IMR-90 (cell line): ENCODE results near the gene ARHGEF3. TPM values are rescaled to one million over a fixed set of nuclear protein-coding genes. Genes with fewer than 3 reads are reported as not detected.

ENCODE experiments used
- ATAC-seq: fragments of 200-7000 bp; cut with Tn5 transposase; 2 replicates; pipeline ENCODE4 v1.9.1; 2020; ENCODE audit warnings: low read depth, mild to moderate bottlenecking, moderate library complexity
- BruUV-seq: library from RNA; stranded (reverse); fragments of 400-500 nt; replicated peaks from 2 replicates; lab custom pipeline; 2021; lab: Mats Ljungman, UMichigan
- CTCF ChIA-PET: fragments of 300-600 bp; formaldehyde crosslinking; extraction: SDS; loops from one replicate; lab custom pipeline; 2021; ENCODE audit warnings: antibody characterized with exemption; lab: Yijun Ruan, JAX
- POLR2A ChIA-PET: fragments of 300-600 bp; sonication (Branson Sonifier 250); formaldehyde crosslinking; loops from one replicate; lab custom pipeline; 2022; ENCODE audit warnings: antibody characterized with exemption; ENCODE audit not compliant: unreplicated experiment; lab: Charles Lee
- DNase-seq: peaks from one replicate; pipeline ENCODE4 v3.0.0; 2013
- H2AFZ ChIP-seq: replicated peaks from 2 replicates; pipeline ENCODE3; 2013; ENCODE audit warnings: low read length, mild to moderate bottlenecking; ENCODE audit not compliant: poor library complexity
- H2AK5ac ChIP-seq: 2 replicates; pipeline ENCODE4 v1.6.1; 2013; ENCODE audit warnings: low read depth, low read length, inconsistent platforms
- H2AK9ac ChIP-seq: replicated peaks from 2 replicates; pipeline ENCODE3; 2013; ENCODE audit warnings: mild to moderate bottlenecking, low read depth, low read length, moderate library complexity; ENCODE audit not compliant: poor library complexity
- H2BK120ac ChIP-seq: 2 replicates; pipeline ENCODE4 v1.6.1; 2013; ENCODE audit warnings: low read depth, low read length, inconsistent platforms
- H2BK15ac ChIP-seq: 3 replicates; pipeline ENCODE4 v1.6.1; 2013; ENCODE audit warnings: low read depth, low read length, inconsistent platforms
- H2BK20ac ChIP-seq: 2 replicates; pipeline ENCODE4 v1.6.1; 2013; ENCODE audit warnings: low read depth, mild to moderate bottlenecking, inconsistent platforms, low read length, moderate library complexity
- H2BK5ac ChIP-seq: 2 replicates; pipeline ENCODE4 v1.6.1; 2013; ENCODE audit warnings: mild to moderate bottlenecking, low read depth, low read length, inconsistent platforms; ENCODE audit not compliant: poor library complexity, severe bottlenecking
- H3K14ac ChIP-seq: replicated peaks from 2 replicates; pipeline ENCODE4 v1.6.1; 2013; ENCODE audit warnings: low read depth, low read length, inconsistent platforms
- H3K18ac ChIP-seq: 2 replicates; pipeline ENCODE4 v1.6.1; 2013; ENCODE audit warnings: low read depth, low read length, control low read depth
- H3K23ac ChIP-seq: 2 replicates; pipeline ENCODE4 v1.6.1; 2013; ENCODE audit warnings: low read depth, low read length, inconsistent platforms
- H3K27ac ChIP-seq: 2 replicates; pipeline ENCODE4 v1.5.1; 2013; ENCODE audit warnings: mild to moderate bottlenecking, control low read depth, low read length; ENCODE audit not compliant: insufficient read depth
- H3K27me3 ChIP-seq: 2 replicates; pipeline ENCODE4 v1.6.1; 2013; ENCODE audit warnings: low read length; ENCODE audit not compliant: control insufficient read depth, insufficient read depth
- H3K36me3 ChIP-seq: 2 replicates; pipeline ENCODE4 v1.6.1; 2013; ENCODE audit warnings: low read length, mixed read lengths; ENCODE audit not compliant: control insufficient read depth, insufficient read depth
- H3K4ac ChIP-seq: 2 replicates; pipeline ENCODE4 v1.6.1; 2013; ENCODE audit warnings: low read depth, low read length, inconsistent platforms
- H3K4me1 ChIP-seq: 2 replicates; pipeline ENCODE4 v1.6.1; 2013; ENCODE audit warnings: low read length, mixed read lengths; ENCODE audit not compliant: control insufficient read depth, insufficient read depth
- H3K4me2 ChIP-seq: 2 replicates; pipeline ENCODE4 v1.6.1; 2013; ENCODE audit warnings: low read depth, mild to moderate bottlenecking, control low read depth, low read length, moderate library complexity
- H3K4me3 ChIP-seq: 2 replicates; pipeline ENCODE4 v1.5.1; 2013; ENCODE audit warnings: low read depth, mild to moderate bottlenecking, control low read depth, low read length, moderate library complexity; ENCODE audit not compliant: insufficient read depth
- H3K56ac ChIP-seq: 2 replicates; pipeline ENCODE4 v1.6.1; 2013; ENCODE audit warnings: low read length, inconsistent platforms; ENCODE audit not compliant: insufficient read depth; ENCODE audit errors: extremely low read depth
- H3K79me1 ChIP-seq, 2 experiments: 2 replicates each; pipeline ENCODE4 v1.6.1; 2013; ENCODE audit warnings: low read length in 2 of 2, inconsistent platforms in 1 of 2, low read depth in 1 of 2
- H3K9ac ChIP-seq: 2 replicates; pipeline ENCODE4 v1.6.1; 2013; ENCODE audit warnings: low read depth, low read length, control low read depth
- H3K9me1 ChIP-seq: 2 replicates; pipeline ENCODE4 v1.6.1; 2013; ENCODE audit warnings: low read length, inconsistent platforms; ENCODE audit not compliant: insufficient read depth
- H3K9me3 ChIP-seq: 2 replicates; pipeline ENCODE4 v1.6.1; 2013; ENCODE audit warnings: low read length; ENCODE audit not compliant: control insufficient read depth, insufficient read depth
- H4K20me1 ChIP-seq: 2 replicates; pipeline ENCODE4 v1.6.1; 2013; ENCODE audit warnings: low read length, inconsistent platforms; ENCODE audit not compliant: insufficient read depth
- H4K5ac ChIP-seq: 2 replicates; pipeline ENCODE4 v1.6.1; 2013; ENCODE audit warnings: mild to moderate bottlenecking, low read depth, low read length, control low read depth
- H4K8ac ChIP-seq, 2 experiments: 2 replicates each; pipeline ENCODE4 v1.6.1; 2013; ENCODE audit warnings: low read depth in 2 of 2, low read length in 2 of 2, control low read depth in 1 of 2, inconsistent platforms in 1 of 2
- H4K91ac ChIP-seq: 2 replicates; pipeline ENCODE4 v1.6.1; 2013; ENCODE audit warnings: low read depth, low read length, inconsistent platforms; ENCODE audit not compliant: insufficient read depth
- FOS ChIP-seq: fragments of 150-350 bp; IDR thresholded peaks from 2 replicates; pipeline ENCODE4 v1.6.1; 2016; ENCODE audit warnings: low read depth, low read length
- RFX5 ChIP-seq: IDR thresholded peaks from 2 replicates; pipeline ENCODE4 v1.8.0; 2012; ENCODE audit warnings: low read depth, mild to moderate bottlenecking, low read length, moderate library complexity
- WGBS, 2 experiments: methylation state at CpG; one replicate each; pipeline versions ENCODE4 v1.1.5 to v1.1.7; 2013; ENCODE audit warnings: missing lambda C conversion rate in 2 of 2; ENCODE audit not compliant: insufficient read length in 1 of 2; ENCODE audit errors: extremely low coverage in 2 of 2; 5-methylcytosine and 5-hydroxymethylcytosine counted together
- dilution Hi-C: fragments of 300-500 bp; cut with HindIII; formaldehyde crosslinking; loops from one replicate; pipeline ENCODE4 v1.14.3; 2018; ENCODE audit warnings: low sequenced_read_pairs; ENCODE audit not compliant: unreplicated experiment
- in situ Hi-C: fragments of 300-500 bp; cut with MboI; formaldehyde crosslinking; loops from 3 replicates; pipeline ENCODE4 v1.14.3; 2019; ENCODE audit warnings: low sequenced_read_pairs, inconsistent platforms, mixed read lengths
- intact Hi-C: fragments of 100-400 bp; cut with micrococcal nuclease; formaldehyde crosslinking; loops from 2 replicates; pipeline ENCODE4 v1.10.0; 2022
- polyA plus RNA-seq, 3 experiments: library from polyadenylated mRNA; depleted of rRNA; stranded (reverse); fragments of >200 nt; gene quantifications; 2 replicates each; pipeline ENCODE4 v1.2.3, GENCODE V29; 2012; ENCODE audit warnings: low replicate concordance in 1 of 3
- total RNA-seq: library from RNA; depleted of rRNA; stranded (reverse); fragments of >200 nt; gene quantifications from 2 replicates; pipeline ENCODE4 v1.2.3, GENCODE V29; 2012

ARHGEF3 gene
- total and polyA plus RNA-seq, 2 of the 4 experiments (the other 2 are of a cell fraction) = 2.1 to 2.3 TPM

DNA sequence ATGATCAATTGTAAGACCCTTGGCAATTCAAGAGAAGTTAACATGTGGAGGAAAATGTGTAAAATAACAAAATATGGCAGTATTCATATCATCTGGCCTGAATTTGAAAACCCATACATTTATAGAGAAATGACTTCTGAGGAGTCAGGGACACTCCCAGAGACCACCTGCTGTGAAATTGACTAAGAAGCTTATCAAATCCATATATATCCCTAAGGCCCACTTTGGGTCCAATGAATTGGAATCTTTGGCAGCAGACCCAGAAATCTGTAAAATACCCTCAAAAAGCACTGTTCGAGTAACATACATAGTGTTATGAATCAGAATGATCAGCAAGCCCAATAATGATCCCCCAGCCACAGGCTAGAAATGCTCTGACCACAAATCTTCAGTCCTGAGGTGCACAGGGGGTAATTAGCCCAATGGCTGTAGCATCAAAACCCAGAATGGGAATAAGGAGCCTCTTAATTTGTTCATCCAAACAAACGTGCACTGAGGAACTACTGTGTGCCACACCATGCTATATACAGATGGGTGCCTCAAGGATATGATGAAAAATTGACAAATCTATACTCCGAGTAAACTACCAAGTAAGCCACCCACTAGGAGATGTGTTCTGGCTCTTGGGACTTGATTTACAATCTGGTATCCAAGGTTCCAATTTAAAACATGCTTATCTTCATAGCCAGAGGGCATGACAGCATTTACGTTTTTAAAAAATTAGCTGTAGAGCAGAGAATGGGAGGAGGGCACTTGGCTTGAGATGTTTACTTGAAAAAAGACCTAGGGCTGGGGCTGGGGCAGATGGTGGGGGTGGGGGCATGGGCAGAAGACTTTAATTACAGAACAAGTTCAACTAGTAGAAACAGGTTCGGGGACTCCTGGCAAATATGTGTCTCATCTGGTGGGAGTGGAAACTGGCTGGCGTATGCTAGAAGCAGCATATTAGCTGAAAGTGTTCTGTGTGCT lies 9.1 kb upstream of the ARHGEF3 start:
- Histone ChIP-seq H3K23ac (no peak overlapping the region), H2AFZ (no peak overlapping the region), H3K4me1 (no peaks in the 10 kb centered on the region), H2BK20ac (no peak overlapping the region), H3K9ac (no peak overlapping the region), H2BK120ac (no peak overlapping the region), H3K4me2 (no peak overlapping the region), H3K4ac (no peak overlapping the region), H2AK5ac (no peak overlapping the region), H3K9me1 (no peaks in the 10 kb centered on the region), H4K20me1 (no peaks in the 10 kb centered on the region), H3K79me1 (no peaks in the 10 kb centered on the region), H4K8ac (no peak overlapping the region), H2BK5ac (no peak overlapping the region), H3K27me3 (peaks cover 10% of the 10 kb centered on the region), H4K5ac (no peak overlapping the region), H2BK15ac (no peak overlapping the region), H3K18ac (no peak overlapping the region), H3K4me3 (no peak overlapping the region), H4K91ac (no peak overlapping the region), H3K9me3 (no peaks in the 10 kb centered on the region), H2AK9ac (no peak overlapping the region), H3K27ac (no peak overlapping the region), H3K36me3 (no peaks in the 10 kb centered on the region), H3K14ac (no peak overlapping the region), H3K56ac (no peak overlapping the region)
- BruUV-seq = no TSS peak
- dilution Hi-C loops = no loop called here
- DNase-seq (no peak), ATAC-seq (no peak)
- TF ChIP-seq RFX5 (no peak), FOS (no peak)
- no CpG with 5 or more reads among the region's 6 CpGs for WGBS, 2 experiments
- intact Hi-C loops = no loop called here
- ChIA-PET POLR2A (no interaction called here), CTCF (interaction anchor here (1.6 kb wide), 1 partner anchor 9 kb away, joined by 4 read pairs; the partner anchor contains the start of gene ARHGEF3)
- in situ Hi-C loops = no loop called here
